M059J (cell line): ENCODE measurements around the gene CCNJL. TPM values are rescaled to one million over a fixed set of nuclear protein-coding genes. Genes with fewer than 3 reads are reported as not detected.
A peak's percentile ranks its signal among the peaks of the same experiment; 100 is the strongest.

Experiments used
- DNase-seq: peaks from one replicate; pipeline ENCODE4 v3.0.0-alpha.2; 2012; ENCODE audit warnings: low read depth
- total RNA-seq: library from RNA; depleted of rRNA; stranded (reverse); fragments of >200 nt; shearing (Covaris generic); gene quantifications from 2 replicates; pipeline ENCODE4 v1.2.3, GENCODE V29; 2014

The CCNJL gene
- total RNA-seq, 1 experiment from 2014 or later, result 10.9 TPM

DNA sequence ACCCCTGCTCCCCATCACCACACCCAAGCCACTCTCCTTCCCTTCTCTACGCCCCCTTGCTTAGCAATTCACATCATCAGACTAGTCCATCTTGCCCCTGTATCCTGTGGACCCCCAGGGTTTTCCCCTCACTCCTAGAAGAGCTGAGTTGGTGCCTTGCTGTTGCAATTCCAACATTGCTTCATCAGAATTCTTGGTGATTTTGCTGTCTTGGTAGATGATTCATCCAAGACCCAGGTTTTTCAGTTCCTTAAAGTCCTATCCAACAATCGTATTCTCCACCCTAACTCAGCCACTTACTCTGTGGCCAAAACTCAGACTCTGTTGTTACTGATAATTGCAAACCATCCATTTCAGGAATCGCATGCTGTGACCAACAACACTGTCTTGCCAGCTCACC is 21.4 kb upstream of the CCNJL start:
- no peak for DNase-seq

DNA sequence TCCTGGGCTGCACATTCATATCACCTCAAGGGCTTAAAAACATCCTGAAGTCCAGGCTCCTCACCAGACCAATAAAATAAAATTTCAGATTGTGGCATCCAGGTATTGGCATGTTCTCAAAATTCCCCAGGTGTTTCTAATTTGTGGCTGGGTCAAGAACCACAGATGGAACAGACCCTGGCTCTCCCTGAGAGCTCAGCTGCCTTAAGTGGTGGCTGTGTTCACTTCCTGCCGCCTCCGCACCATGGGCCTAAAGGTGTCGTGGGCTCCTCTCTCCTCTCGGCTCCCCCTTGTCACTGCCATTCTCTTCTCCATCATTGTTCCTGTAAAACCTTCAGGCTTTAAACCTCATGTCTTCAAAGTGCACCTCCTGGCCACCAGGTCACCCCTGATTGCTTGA is 17.8 kb upstream of the CCNJL start:
- no peak for DNase-seq

GRCh38 chr5:160327818-160328217 is 15.5 kb upstream of the CCNJL start:
- DNase-seq, result no peak

GRCh38 chr5:160326981-160327380 is 14.6 kb upstream of the CCNJL start:
- DNase-seq, result no peak

- DNase-seq, result no peak
Measured at GRCh38 chr5:160325716-160326115, 13.4 kb upstream of the CCNJL start.

GRCh38 chr5:160324886-160325285 is 12.5 kb upstream of the CCNJL start:
- DNase-seq, result no peak

DNA sequence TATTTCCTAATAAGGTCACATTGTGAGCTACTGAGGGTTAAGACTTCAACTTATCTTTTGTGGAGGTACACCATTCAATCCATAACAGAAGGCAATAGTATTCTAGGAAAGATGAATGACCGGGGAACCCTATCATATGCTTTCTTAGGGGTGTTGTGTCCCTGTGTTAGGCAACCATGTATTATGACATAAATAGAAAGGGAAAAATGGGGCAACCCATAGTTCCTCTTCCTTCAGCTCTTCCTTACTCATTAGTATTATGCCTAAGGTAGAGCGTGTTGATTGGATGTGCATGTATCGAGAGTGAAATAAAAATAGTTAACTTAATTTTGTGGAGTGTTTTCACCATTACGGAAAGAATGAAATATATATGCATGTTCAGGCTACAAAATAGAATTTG is 6.0 kb upstream of the CCNJL start:
- DNase-seq, result no peak

DNA sequence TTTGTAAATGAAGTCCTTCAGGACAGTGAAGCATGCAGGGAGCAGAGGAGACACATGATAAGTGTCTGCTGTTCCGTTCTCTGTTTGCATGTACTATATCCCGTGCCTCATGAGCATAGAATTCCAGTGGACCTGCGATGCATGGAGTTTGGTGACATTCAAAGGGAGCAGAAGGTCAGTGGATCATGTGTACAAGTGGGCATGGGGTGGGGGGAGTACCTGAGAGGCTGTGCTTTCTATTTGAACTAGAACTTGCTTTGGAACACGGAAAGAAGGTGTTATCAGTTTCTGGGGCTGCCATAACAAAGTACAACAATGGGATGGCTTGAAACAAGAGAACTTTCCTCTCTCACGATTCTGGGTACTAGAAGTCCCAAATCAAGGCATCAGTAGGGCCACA is 5.1 kb upstream of the CCNJL start:
- no peak for DNase-seq

- DNase-seq, result peak; percentile 91
Measured at GRCh38 chr5:160315968-160316367, 3.6 kb upstream of the CCNJL start.

DNA sequence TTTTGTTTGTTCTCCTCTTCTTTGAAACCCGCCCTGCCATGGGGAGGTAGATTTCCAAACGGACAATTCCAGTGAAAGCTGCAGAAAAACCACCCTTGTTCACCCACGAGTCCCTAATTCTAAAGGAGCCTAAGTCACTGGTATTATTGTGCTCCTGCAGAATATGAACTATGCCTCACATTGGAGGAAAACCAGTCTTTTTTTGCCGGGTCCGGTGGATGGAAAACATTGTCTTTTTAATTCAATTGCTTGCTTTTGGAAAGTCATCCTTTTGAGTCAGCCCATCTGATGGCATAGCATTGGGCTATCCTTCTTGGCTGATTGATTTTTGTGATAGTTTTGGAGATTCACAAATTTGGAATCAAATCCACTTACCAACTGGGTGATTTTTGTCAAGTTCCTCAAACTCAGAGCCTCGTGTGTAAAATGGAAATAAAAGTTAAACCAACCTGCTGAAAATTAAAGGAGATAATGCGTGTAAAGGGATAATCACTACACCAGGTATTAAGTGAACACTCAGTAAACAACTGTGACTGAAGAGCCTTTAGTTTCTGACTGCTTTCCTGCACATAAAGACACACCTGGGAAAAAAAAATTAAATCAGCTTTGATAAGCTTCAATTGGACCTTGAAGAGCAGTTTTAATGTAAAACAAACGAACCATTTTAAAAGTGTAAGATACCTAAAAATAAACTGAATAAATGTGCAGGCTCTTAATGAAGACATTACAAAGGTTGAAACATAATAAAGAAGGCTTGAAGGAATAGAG is 780 bp upstream of the CCNJL start:
- peak; percentile 11 for DNase-seq

- peak; percentile 31 for DNase-seq
Measured at GRCh38 chr5:160311491-160312133, 752 bp downstream of the CCNJL start.

- DNase-seq, result no peak
Measured at GRCh38 chr5:160310552-160311295, 1.6 kb downstream of the CCNJL start.

GRCh38 chr5:160310140-160310539 is 2.2 kb downstream of the CCNJL start:
- DNase-seq, result no peak

DNA sequence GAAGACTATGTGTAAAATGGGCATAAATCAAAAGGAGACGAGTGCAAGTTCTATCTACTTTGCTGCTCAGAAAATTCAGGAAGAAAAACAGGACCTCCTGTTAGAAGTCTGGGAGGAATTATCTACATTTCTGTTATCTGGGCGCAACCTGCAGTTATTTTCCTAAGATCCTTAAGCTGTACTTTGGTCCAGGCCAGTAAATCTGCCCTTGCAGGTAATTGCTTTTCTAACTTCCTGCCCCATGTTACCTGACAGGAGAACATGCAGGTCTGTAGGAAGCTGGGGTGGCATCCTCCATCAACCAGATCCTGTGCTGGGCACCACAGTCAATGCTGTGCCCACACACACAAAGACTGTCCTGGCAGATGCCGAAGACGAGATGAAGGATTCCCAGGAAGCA is 5.7 kb downstream of the CCNJL start:
- no peak for DNase-seq

- DNase-seq, result no peak
Measured at GRCh38 chr5:160305319-160305718, 7.0 kb downstream of the CCNJL start.

GRCh38 chr5:160303690-160304089 is 8.7 kb downstream of the CCNJL start:
- DNase-seq, result no peak

- no peak for DNase-seq
Measured at GRCh38 chr5:160298189-160298588, 14.2 kb downstream of the CCNJL start.

DNA sequence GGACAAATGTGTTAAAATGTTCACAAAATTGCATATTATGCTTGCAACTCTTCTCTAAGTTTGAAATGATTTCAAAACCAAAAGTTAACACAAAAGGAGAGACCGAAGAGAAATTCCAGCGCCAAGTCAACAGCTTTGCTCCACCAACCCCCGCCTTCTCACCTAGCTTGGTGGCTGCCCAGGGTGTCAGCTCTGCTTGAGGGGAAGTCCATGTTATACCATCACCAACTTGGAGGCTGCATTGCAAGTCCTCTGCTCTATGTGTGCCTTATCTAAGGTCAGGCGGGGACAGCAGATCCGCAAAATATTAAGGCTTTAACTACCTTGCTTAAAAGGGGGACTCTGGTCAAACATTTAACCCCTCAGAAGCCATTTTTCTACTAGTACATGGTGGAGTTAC is 14.6 kb downstream of the CCNJL start:
- DNase-seq, result no peak

GRCh38 chr5:160297004-160297403 is 15.4 kb downstream of the CCNJL start:
- DNase-seq, result peak; percentile 44

GRCh38 chr5:160296496-160296895 is 15.9 kb downstream of the CCNJL start:
- no peak for DNase-seq

DNA sequence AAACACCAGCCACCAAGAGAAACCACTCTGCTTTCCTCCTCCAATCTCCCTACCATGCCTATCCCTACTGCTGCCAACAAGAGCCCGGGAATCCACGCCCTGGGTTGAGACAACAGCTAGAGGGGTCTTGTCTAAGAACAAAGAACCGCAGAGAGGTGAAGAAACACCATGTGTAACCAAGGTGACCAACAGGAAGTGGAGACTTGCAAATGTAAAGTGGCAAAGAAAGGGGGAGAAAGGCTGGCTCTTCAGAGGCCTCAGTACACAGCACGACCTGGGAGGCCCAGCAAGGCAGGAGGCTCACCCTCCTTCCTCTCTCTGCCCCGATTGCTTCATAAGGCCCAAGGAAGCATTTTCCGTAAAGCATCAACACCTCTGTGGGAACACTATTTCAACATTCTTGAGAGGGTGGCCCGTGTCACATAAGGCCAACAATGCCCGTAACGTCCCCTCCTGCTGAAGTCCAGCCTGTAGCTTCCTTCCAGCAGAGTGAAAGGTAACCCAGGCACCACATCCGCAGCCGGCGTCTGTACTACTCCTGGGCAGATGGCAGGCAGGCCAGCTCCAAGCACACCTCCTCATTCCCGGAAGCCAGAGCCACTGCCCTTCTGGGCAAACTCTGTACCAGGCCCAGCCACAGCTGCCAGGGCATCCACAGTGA is 18.3 kb downstream of the CCNJL start:
- DNase-seq, result no peak

GRCh38 chr5:160293386-160293785 is 19.0 kb downstream of the CCNJL start:
- DNase-seq, result no peak
